GM12892 (cell line): ENCODE data around the gene TNP2.
A peak's percentile ranks its signal among the peaks of the same experiment; 100 is the strongest.

Source experiments
- DNase-seq: peaks from one replicate; pipeline ENCODE4 v3.0.0; 2011; ENCODE audit not compliant: insufficient read length
- FAIRE-seq: peaks from 2 replicates; lab custom pipeline; 2011; peaks lifted over from hg19 to GRCh38; lab: Jason Lieb, UNC
- POLR2A ChIP-seq: IDR thresholded peaks from 2 replicates; pipeline ENCODE4 v1.6.1; 2011; ENCODE audit warnings: low read depth, low read length, control low read depth
- POLR2AphosphoS5 ChIP-seq: IDR thresholded peaks from 2 replicates; pipeline ENCODE4 v1.6.1; 2011; ENCODE audit warnings: low read depth, low read length, control low read depth
- TAF1 ChIP-seq: IDR thresholded peaks from 2 replicates; pipeline ENCODE4 v1.6.1; 2011; ENCODE audit warnings: low read depth, mild to moderate bottlenecking, control low read depth, low read length, borderline replicate concordance

TNP2 gene

GRCh38 chr16:11238272-11239202, 30.6 kb downstream of the TNP2 start:
- DNase-seq, result no peak
- no peak for FAIRE-seq
- TF ChIP-seq POLR2A (no peak), TAF1 (no peak), POLR2AphosphoS5 (no peak)

- no peak for DNase-seq
- no peak for FAIRE-seq
Measured at GRCh38 chr16:11236461-11237254, 32.5 kb downstream of the TNP2 start.

GRCh38 chr16:11235703-11235991, 33.5 kb downstream of the TNP2 start:
- TF ChIP-seq TAF1 (no peak), POLR2A (no peak)
- DNase-seq (no peak), FAIRE-seq (no peak)

More at GRCh38 chr16:11236461-11237254, 32.5 kb downstream of the TNP2 start:
- TF ChIP-seq TAF1 (no peak), POLR2AphosphoS5 (no peak), POLR2A (no peak)

DNA sequence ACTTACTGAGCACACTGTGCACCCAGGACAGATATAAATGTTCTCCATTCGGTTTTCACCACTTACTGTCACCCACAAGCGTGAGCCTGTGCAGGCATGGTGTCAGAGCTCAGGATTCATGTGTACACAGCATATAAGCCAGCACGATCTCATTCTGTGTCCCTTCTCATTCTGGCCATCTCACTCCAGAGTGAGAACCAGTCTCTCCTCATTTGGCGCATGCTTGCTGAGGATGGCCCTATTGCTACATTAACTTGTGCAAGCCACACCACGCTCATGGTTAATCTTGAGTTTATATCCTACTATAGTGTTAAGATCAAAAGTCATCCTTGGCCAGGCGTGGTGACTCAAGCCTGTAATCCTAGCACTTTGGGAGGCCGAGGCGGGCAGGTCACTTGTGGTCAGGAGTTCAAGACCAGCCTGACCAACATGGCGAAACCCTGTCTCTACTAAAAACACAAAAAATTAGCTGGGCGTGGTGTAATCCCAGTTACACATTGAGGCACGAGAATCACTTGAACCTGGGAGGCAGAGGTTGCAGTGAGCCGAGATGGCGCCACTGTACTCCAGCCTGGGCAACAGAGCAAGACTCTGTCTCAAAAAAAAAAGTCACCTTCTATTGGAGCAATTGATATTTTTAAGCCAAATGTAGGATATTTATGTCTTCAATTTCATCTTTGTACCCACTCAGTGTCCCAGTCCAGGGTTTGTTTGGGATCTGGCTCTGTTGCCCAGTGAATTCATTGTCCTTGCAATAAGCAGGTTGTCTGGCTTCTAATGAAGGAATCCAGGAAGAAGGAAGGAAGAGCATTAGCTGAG, 34.0 kb downstream of the TNP2 start:
- TF ChIP-seq POLR2AphosphoS5 (no peak), POLR2A (no peak), TAF1 (no peak)
- FAIRE-seq, result no peak
- DNase-seq, result no peak

DNA sequence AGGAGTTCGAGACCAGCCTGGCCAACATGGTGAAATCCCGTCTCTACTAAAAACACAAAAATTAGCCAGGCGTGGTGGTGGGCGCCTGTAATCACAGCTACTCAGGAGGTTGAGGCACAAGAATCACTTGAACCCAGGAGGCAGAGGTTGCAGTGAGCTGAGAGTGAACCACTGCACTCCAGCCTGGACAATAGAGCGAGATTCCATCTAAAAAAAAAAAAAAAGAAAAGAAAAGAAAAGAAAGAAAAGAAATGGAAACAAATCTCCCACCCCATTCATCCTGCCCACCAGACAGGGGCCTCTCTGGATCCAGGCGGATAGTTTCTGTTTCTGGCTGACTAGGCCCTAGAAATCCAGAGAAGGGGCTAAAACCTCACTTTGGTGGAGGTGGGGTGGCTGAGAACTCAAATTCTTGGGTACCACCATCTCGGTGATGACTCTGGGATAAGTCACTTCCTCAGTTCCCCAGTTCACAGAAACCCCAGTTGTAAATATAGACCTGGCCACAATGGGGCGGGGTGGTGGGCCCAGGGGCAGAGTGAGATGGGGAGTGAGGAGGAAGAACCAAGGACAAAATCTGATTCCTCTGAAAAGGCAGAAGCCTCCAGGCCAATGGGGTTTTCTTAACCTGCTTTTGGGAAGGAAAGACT, 35.3 kb downstream of the TNP2 start:
- TF ChIP-seq POLR2A (no peak), TAF1 (no peak), POLR2AphosphoS5 (no peak)
- FAIRE-seq (no peak), DNase-seq (no peak)

DNA sequence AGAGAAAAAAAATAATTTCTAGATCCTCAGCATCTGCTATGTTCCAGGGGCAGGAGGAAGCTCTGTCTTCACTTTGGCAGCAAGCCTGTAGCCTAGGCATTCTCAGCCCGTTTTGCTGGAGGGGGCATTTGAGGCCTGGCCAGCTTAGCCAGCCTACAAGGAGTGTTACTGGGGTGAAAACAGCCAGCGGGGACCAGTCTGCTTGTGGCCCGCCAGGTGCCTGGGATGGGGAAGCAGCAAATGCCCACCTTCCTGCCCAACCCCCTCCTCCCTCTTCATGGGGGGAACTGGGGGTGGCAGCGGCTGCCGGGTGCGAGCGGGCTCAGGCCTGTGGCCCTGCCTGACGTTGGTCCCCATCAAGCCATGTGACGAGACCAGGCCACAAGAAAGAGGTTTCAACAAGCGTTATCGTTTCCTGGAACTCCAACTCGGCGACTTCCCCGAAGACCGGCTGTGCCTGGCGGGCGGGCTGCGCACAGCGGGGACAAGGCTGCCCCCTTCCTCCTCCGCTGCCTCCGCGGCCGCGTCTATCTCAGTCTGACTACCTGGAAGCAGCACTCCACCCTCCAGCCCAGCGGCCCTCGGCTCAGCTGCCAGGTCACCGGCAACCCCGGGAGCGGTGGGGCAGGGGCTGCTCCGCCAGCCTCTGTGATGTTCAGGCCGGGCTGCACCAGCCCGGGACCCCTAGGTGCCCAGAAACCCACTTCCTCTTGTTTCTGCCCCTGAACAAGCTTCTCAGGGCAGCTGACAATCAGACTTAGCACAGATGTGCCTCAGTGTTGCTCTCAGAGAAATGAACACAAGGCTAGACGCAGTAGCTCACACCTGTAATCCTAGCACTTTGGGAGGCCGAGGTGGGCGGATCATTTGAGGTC, 36.0 kb downstream of the TNP2 start:
- DNase-seq (peak; percentile 63), FAIRE-seq (peak; percentile 80)
- peak; percentile 47; the same call in 1 of the 2 replicates for TF ChIP-seq POLR2A
- no peak for TF ChIP-seq TAF1
- TF ChIP-seq POLR2AphosphoS5, result no peak

- no peak for TF ChIP-seq POLR2AphosphoS5
- no peak for TF ChIP-seq TAF1
- TF ChIP-seq POLR2A, result no peak
- FAIRE-seq (no peak), DNase-seq (no peak)
Measured at GRCh38 chr16:11232302-11232851, 36.7 kb downstream of the TNP2 start.

- DNase-seq (no peak), FAIRE-seq (no peak)
- TF ChIP-seq TAF1 (no peak), POLR2AphosphoS5 (no peak), POLR2A (no peak)
Measured at GRCh38 chr16:11231367-11231970, 37.7 kb downstream of the TNP2 start.

GRCh38 chr16:11229906-11230305, 39.2 kb downstream of the TNP2 start:
- FAIRE-seq (no peak), DNase-seq (no peak)
- TF ChIP-seq POLR2AphosphoS5 (no peak), TAF1 (no peak), POLR2A (no peak)
